Cardiac muscle cell (in vitro differentiated cells and primary cell): ENCODE data around the gene NPAS3. TPM values are rescaled to one million over a fixed set of nuclear protein-coding genes. Genes with fewer than 3 reads are reported as not detected.

Experiments used
- DNase-seq, 2 donors: peaks; one replicate each; pipeline versions ENCODE4 v3.0.0 to v3.0.0-alpha.2; 2010 to 2017; ENCODE audit warnings: low read depth in 1 of 2, low spot score in 1 of 2
- H3K27ac ChIP-seq: fragments of 200-600 bp; sonication (generic); 2 replicates; pipeline ENCODE4 v1.5.1; 2016
- H3K27me3 ChIP-seq: fragments of 200-600 bp; sonication (generic); 2 replicates; pipeline ENCODE4 v1.6.0; 2016; ENCODE audit warnings: control low read depth
- H3K36me3 ChIP-seq: fragments of 200-600 bp; sonication (generic); 2 replicates; pipeline ENCODE4 v1.5.1; 2016; ENCODE audit warnings: control low read depth
- H3K4me1 ChIP-seq: fragments of 200-600 bp; sonication (generic); 2 replicates; pipeline ENCODE4 v1.8.1; 2017; ENCODE audit warnings: low read depth, mild to moderate bottlenecking, mixed run types
- H3K4me3 ChIP-seq: fragments of 200-600 bp; sonication (generic); 2 replicates; pipeline ENCODE4 v1.5.1; 2016; ENCODE audit warnings: mild to moderate bottlenecking
- H3K9me3 ChIP-seq: fragments of 200-600 bp; sonication (generic); 2 replicates; pipeline ENCODE4 v1.5.1; 2017; ENCODE audit warnings: low read depth, mild to moderate bottlenecking, control low read depth
- CTCF ChIP-seq: IDR thresholded peaks from 2 replicates; pipeline ENCODE4 v1.5.1; 2012; ENCODE audit warnings: low read depth, mild to moderate bottlenecking, low read length
- polyA plus RNA-seq: library from polyadenylated mRNA; unstranded; fragments of >200 nt; fragmentation: Nextera tagmentation; extraction: Ambion mirVana; gene quantifications from 2 replicates; pipeline ENCODE4 v1.2.1, GENCODE V29; 2016
- total RNA-seq: library from RNA; depleted of rRNA; stranded (reverse); fragments of >200 nt; gene quantifications from 2 replicates; pipeline ENCODE4 v1.2.3, GENCODE V29; 2016

The NPAS3 gene
- total and polyA plus RNA-seq, 2 experiments from 2014 or later: 0.18 TPM

GRCh38 chr14:33349871-33350270 lies 411.2 kb downstream of the NPAS3 start:
- Histone ChIP-seq H3K36me3 (no peaks in the 10 kb centered on the region), H3K4me3 (no peak overlapping the region), H3K9me3 (no peaks in the 10 kb centered on the region), H3K27me3 (no peaks in the 10 kb centered on the region), H3K4me1 (no peaks in the 10 kb centered on the region), H3K27ac (no peak overlapping the region)
- TF ChIP-seq CTCF: no peak
- DNase-seq: no peak

GRCh38 chr14:33350366-33350990 lies 411.8 kb downstream of the NPAS3 start:
- no peak for DNase-seq
- TF ChIP-seq CTCF: no peak

GRCh38 chr14:33352821-33353220 lies 414.1 kb downstream of the NPAS3 start:
- peak in 1 of 2 donors; percentile 16 for DNase-seq
- no peaks in the 10 kb centered on the region for H3K9me3 ChIP-seq
- no peaks in the 10 kb centered on the region for H3K4me1 ChIP-seq
- TF ChIP-seq CTCF: no peak
- no peak overlapping the region for H3K27ac ChIP-seq
- H3K4me3 ChIP-seq: no peak overlapping the region
- H3K27me3 ChIP-seq: no peaks in the 10 kb centered on the region
- H3K36me3 ChIP-seq: no peaks in the 10 kb centered on the region

More at GRCh38 chr14:33350366-33350990, 411.8 kb downstream of the NPAS3 start:
- Histone ChIP-seq H3K27me3 (no peaks in the 10 kb centered on the region), H3K4me1 (no peaks in the 10 kb centered on the region), H3K27ac (no peak overlapping the region), H3K4me3 (no peak overlapping the region), H3K36me3 (no peaks in the 10 kb centered on the region), H3K9me3 (no peaks in the 10 kb centered on the region)

GRCh38 chr14:33356181-33356580 lies 417.5 kb downstream of the NPAS3 start:
- Histone ChIP-seq H3K4me1 (peaks cover 3% of the 10 kb centered on the region), H3K9me3 (no peaks in the 10 kb centered on the region), H3K27ac (no peak overlapping the region), H3K27me3 (no peaks in the 10 kb centered on the region), H3K36me3 (no peaks in the 10 kb centered on the region), H3K4me3 (no peak overlapping the region)
- no peak for TF ChIP-seq CTCF
- no peak for DNase-seq

- Histone ChIP-seq H3K9me3 (no peaks in the 10 kb centered on the region), H3K27ac (no peak overlapping the region), H3K4me1 (peaks cover 3% of the 10 kb centered on the region), H3K27me3 (no peaks in the 10 kb centered on the region), H3K4me3 (no peak overlapping the region), H3K36me3 (no peaks in the 10 kb centered on the region)
- no peak for TF ChIP-seq CTCF
- DNase-seq: peak; percentile 23 to 31
These were observed 418.7 kb downstream of the NPAS3 start for GRCh38 chr14:33357225-33358010.
